ENCODE measurements around the gene WNT9B.

DNA sequence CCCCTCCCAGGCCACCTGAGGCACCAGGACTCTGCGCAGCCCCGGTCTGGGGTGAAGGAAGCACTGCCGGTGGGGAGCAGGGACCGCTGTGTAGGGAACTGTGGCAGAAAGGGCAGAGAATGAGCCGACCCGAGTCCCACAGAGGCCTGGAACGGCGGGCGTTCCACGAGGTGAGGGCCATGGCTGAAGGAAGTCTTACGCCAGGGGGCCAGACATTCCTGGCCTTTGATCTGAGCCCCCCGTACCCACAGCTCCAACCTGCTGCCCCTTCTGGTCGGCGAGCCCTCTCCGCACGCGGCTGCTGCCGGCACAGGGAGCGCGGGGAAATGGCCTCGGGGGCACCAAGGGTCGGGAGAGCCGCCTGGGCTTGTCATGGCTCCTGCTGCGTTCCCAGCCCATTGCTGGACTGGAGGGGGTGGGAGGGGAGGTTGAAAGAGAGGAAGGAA, 31.5 kb upstream of the WNT9B start:
- no peak for TF ChIP-seq ZNF234 (CRISPR knock-in tag; conservative IDR thresholded peaks at IDR 0.05)
- TF ChIP-seq THAP9 (CRISPR knock-in tag; IDR thresholded peaks at IDR 0.05; ENCODE audit: borderline replicate concordance), result no peak
- no peak for TF ChIP-seq ZNF510 (CRISPR knock-in tag; IDR thresholded peaks at IDR 0.05; ENCODE audit: low read depth)
- TF ChIP-seq ELF1 (CRISPR knock-in tag; IDR thresholded peaks at IDR 0.05), result no peak
- no peak for TF ChIP-seq PAF1 (CRISPR knock-in tag; IDR thresholded peaks at IDR 0.05)
- no peak for TF ChIP-seq REPIN1 (CRISPR knock-in tag; IDR thresholded peaks at IDR 0.05; ENCODE audit: borderline replicate concordance, low read depth)
- TF ChIP-seq POLR2AphosphoS5 (IDR thresholded peaks at IDR 0.05; ENCODE audit: low read depth, low read length), result no peak
